Neutrophil (primary cell): ENCODE results near the gene EPHA7.

ENCODE experiments used
- H3K27ac ChIP-seq: fragments of 200-600 bp; sonication (generic); 2 replicates; pipeline ENCODE4 v1.5.1; 2016; ENCODE audit warnings: mild to moderate bottlenecking, moderate library complexity
- H3K27me3 ChIP-seq: fragments of 200-600 bp; sonication (generic); 2 replicates; pipeline ENCODE4 v1.6.0; 2016; ENCODE audit warnings: mild to moderate bottlenecking
- H3K36me3 ChIP-seq: fragments of 200-600 bp; sonication (generic); 2 replicates; pipeline ENCODE4 v1.5.1; 2017
- H3K4me1 ChIP-seq, 2 experiments: fragments of 200-600 bp in 1 of 2; sonication (generic) in 1 of 2; 1 replicate in 1 of 2; 2 replicates in 1 of 2; pipeline versions ENCODE4 v1.5.1 to v1.6.1; 2013 to 2016; ENCODE audit warnings: low read depth in 1 of 2, low read length in 1 of 2, mild to moderate bottlenecking in 1 of 2, moderate library complexity in 1 of 2; ENCODE audit not compliant: control insufficient read depth in 1 of 2, insufficient read depth in 1 of 2
- H3K4me3 ChIP-seq, 2 experiments: fragments of 200-600 bp in 1 of 2; sonication (generic) in 1 of 2; 1 replicate in 1 of 2; 2 replicates in 1 of 2; pipeline ENCODE4 v1.5.1; 2013 to 2016; ENCODE audit warnings: low read depth in 1 of 2, low read length in 1 of 2, mild to moderate bottlenecking in 1 of 2, moderate library complexity in 1 of 2
- H3K9me3 ChIP-seq: fragments of 200-600 bp; sonication (generic); 2 replicates; pipeline ENCODE4 v1.5.1; 2016
- CTCF ChIP-seq: fragments of 200-600 bp; sonication (generic); IDR thresholded peaks from 2 replicates; pipeline ENCODE4 v1.5.1; 2016; ENCODE audit warnings: antibody characterized with exemption

The EPHA7 gene

GRCh38 chr6:93323630-93324029, 95.7 kb downstream of the EPHA7 start:
- Histone ChIP-seq H3K4me3 (no peak overlapping the region), H3K9me3 (no peaks in the 10 kb centered on the region), H3K27ac (no peak overlapping the region), H3K27me3 (no peaks in the 10 kb centered on the region), H3K4me1 (no peaks in the 10 kb centered on the region), H3K36me3 (no peaks in the 10 kb centered on the region)
- no peak for TF ChIP-seq CTCF

GRCh38 chr6:93322651-93323050, 96.7 kb downstream of the EPHA7 start:
- H3K4me1 ChIP-seq: no peaks in the 10 kb centered on the region
- H3K36me3 ChIP-seq: no peaks in the 10 kb centered on the region
- no peak for TF ChIP-seq CTCF
- no peak overlapping the region for H3K27ac ChIP-seq
- H3K4me3 ChIP-seq: no peak overlapping the region
- H3K27me3 ChIP-seq: no peaks in the 10 kb centered on the region
- no peaks in the 10 kb centered on the region for H3K9me3 ChIP-seq

- no peak overlapping the region for H3K27ac ChIP-seq
- TF ChIP-seq CTCF: no peak
- H3K4me3 ChIP-seq: no peak overlapping the region
- no peaks in the 10 kb centered on the region for H3K9me3 ChIP-seq
- no peaks in the 10 kb centered on the region for H3K36me3 ChIP-seq
- no peaks in the 10 kb centered on the region for H3K4me1 ChIP-seq
- no peaks in the 10 kb centered on the region for H3K27me3 ChIP-seq
Observed at GRCh38 chr6:93319304-93319703, 100.1 kb downstream of the EPHA7 start.

GRCh38 chr6:93318121-93318520, 101.2 kb downstream of the EPHA7 start:
- no peaks in the 10 kb centered on the region for H3K36me3 ChIP-seq
- H3K9me3 ChIP-seq: no peaks in the 10 kb centered on the region
- no peak overlapping the region for H3K4me3 ChIP-seq
- no peak for TF ChIP-seq CTCF
- no peaks in the 10 kb centered on the region for H3K4me1 ChIP-seq
- H3K27me3 ChIP-seq: no peaks in the 10 kb centered on the region
- no peak overlapping the region for H3K27ac ChIP-seq

DNA sequence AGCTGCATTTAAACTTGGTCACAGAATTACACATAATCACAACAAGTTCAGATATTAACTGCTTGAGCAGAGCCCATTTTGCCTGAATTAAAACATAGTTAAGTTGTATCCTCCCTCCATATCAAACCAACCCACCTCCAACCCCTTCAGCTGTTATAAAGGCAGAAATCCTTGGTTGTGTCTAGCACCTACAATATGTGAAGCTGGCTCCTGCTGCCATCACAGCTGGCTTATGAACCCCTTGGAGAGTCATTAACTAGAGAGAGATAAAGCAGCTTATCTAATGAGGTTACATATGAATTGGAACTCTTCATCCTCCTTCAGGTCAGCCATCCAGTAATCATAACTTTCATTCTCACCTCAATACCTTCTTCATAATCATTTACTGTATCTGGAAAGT, 101.8 kb downstream of the EPHA7 start:
- no peak overlapping the region for H3K27ac ChIP-seq
- no peaks in the 10 kb centered on the region for H3K9me3 ChIP-seq
- H3K4me3 ChIP-seq: no peak overlapping the region
- no peaks in the 10 kb centered on the region for H3K27me3 ChIP-seq
- no peak for TF ChIP-seq CTCF
- no peaks in the 10 kb centered on the region for H3K4me1 ChIP-seq
- H3K36me3 ChIP-seq: no peaks in the 10 kb centered on the region
